H1 (cell line): Measurements from ENCODE around the gene TFB1M. TPM values are rescaled to one million over a fixed set of nuclear protein-coding genes. Genes with fewer than 3 reads are reported as not detected.

Experiments
- CTCF ChIA-PET: fragments of 300-600 bp; sonication (Branson Sonifier 250); formaldehyde crosslinking; loops from one replicate; lab custom pipeline; 2021; ENCODE audit not compliant: partially characterized antibody; lab: Charles Lee
- POLR2A ChIA-PET: fragments of 300-600 bp; sonication (Branson Sonifier 250); formaldehyde crosslinking; loops from one replicate; lab custom pipeline; 2021; ENCODE audit warnings: inconsistent platforms; ENCODE audit not compliant: partially characterized antibody; lab: Charles Lee
- DNase-seq, 2 experiments: peaks; one replicate each; pipeline versions ENCODE4 v3.0.0 to v3.0.0-alpha.2; 2010 to 2022; ENCODE audit warnings: low spot score in 2 of 2, low read depth in 1 of 2, mixed read lengths in 1 of 2
- FAIRE-seq: peaks from 2 replicates; lab custom pipeline; 2011; peaks lifted over from hg19 to GRCh38; lab: Jason Lieb, UNC
- H2AFZ ChIP-seq: 2 replicates; pipeline ENCODE4 v1.8.1; 2012; ENCODE audit warnings: low read length, inconsistent platforms
- H2AK5ac ChIP-seq: 2 replicates; pipeline ENCODE4 v1.6.1; 2013; ENCODE audit warnings: low read depth, low read length
- H2BK120ac ChIP-seq: replicated peaks from 2 replicates; pipeline ENCODE3; 2013; ENCODE audit warnings: low read depth, low read length, inconsistent platforms
- H2BK12ac ChIP-seq: 2 replicates; pipeline ENCODE4 v1.6.1; 2013; ENCODE audit warnings: low read depth, low read length
- H2BK15ac ChIP-seq: 2 replicates; pipeline ENCODE4 v1.6.1; 2013; ENCODE audit warnings: low read length
- H2BK20ac ChIP-seq: 2 replicates; pipeline ENCODE4 v1.6.1; 2013; ENCODE audit warnings: low read length
- H2BK5ac ChIP-seq: 2 replicates; pipeline ENCODE4 v1.6.1; 2013; ENCODE audit warnings: low read depth, low read length
- H3K14ac ChIP-seq: 2 replicates; pipeline ENCODE4 v1.6.1; 2013; ENCODE audit warnings: inconsistent platforms; ENCODE audit not compliant: insufficient read length
- H3K18ac ChIP-seq: 2 replicates; pipeline ENCODE4 v1.6.1; 2013; ENCODE audit warnings: low read length; ENCODE audit errors: extremely low read depth
- H3K23ac ChIP-seq: 2 replicates; pipeline ENCODE4 v1.6.1; 2013; ENCODE audit warnings: inconsistent platforms; ENCODE audit not compliant: insufficient read length
- H3K23me2 ChIP-seq: 2 replicates; pipeline ENCODE4 v1.6.1; 2013; ENCODE audit warnings: low read depth, low read length
- H3K27ac ChIP-seq: 2 replicates; pipeline ENCODE4 v1.6.1; 2011; ENCODE audit warnings: low read depth, low read length, inconsistent platforms
- H3K27me3 ChIP-seq, 4 experiments: replicated peaks in 1 of 4; 1 replicate in 1 of 4; 2 replicates in 3 of 4; pipeline versions ENCODE4 v1.6.1 to v1.8.1; 2011 to 2013; ENCODE audit warnings: low read length in 3 of 4, mild to moderate bottlenecking in 3 of 4, inconsistent platforms in 2 of 4, mixed read lengths in 2 of 4, moderate library complexity in 1 of 4; ENCODE audit not compliant: control insufficient read depth in 3 of 4, insufficient read depth in 3 of 4; ENCODE audit errors: extremely low read depth in 1 of 4
- H3K36me3 ChIP-seq, 4 experiments: 2 replicates each; pipeline versions ENCODE4 v1.6.1 to v1.8.1; 2011 to 2013; ENCODE audit warnings: mild to moderate bottlenecking in 4 of 4, low read length in 3 of 4, moderate library complexity in 2 of 4, control low read depth in 1 of 4, inconsistent platforms in 1 of 4; ENCODE audit not compliant: insufficient read depth in 4 of 4, control insufficient read depth in 2 of 4
- H3K4ac ChIP-seq: replicated peaks from 2 replicates; pipeline ENCODE3; 2013; ENCODE audit warnings: low read length, low read depth, mixed read lengths, inconsistent platforms; ENCODE audit not compliant: insufficient read length
- H3K4me1 ChIP-seq, 4 experiments: replicated peaks in 1 of 4; 1 replicate in 1 of 4; 2 replicates in 3 of 4; pipeline versions ENCODE4 v1.6.1 to v1.8.1; 2011 to 2013; ENCODE audit warnings: low read length in 3 of 4, inconsistent platforms in 2 of 4, mixed read lengths in 1 of 4; ENCODE audit not compliant: insufficient read depth in 4 of 4, control insufficient read depth in 3 of 4
- H3K4me2 ChIP-seq, 2 experiments: 2 replicates each; pipeline versions ENCODE4 v1.6.1 to v1.8.1; 2011 to 2013; ENCODE audit warnings: low read depth in 2 of 2, low read length in 2 of 2, control low read depth in 1 of 2, inconsistent platforms in 1 of 2, mild to moderate bottlenecking in 1 of 2; ENCODE audit not compliant: insufficient read depth in 1 of 2
- H3K4me3 ChIP-seq, 4 experiments: fragments of 200-600, 300-600 bp in 1 of 4; sonication (generic), shearing (Covaris generic), sonication (Bioruptor Twin) in 1 of 4; 2 replicates each; pipeline versions ENCODE4 v1.5.1 to v1.8.1; 2011 to 2016; ENCODE audit warnings: low read length in 4 of 4, low read depth in 3 of 4, control low read depth in 2 of 4, inconsistent platforms in 2 of 4, mild to moderate bottlenecking in 2 of 4, mixed read lengths in 1 of 4, moderate library complexity in 1 of 4; ENCODE audit not compliant: insufficient read depth in 2 of 4; ENCODE audit errors: extremely low read depth in 1 of 4
- H3K56ac ChIP-seq: replicated peaks from 2 replicates; pipeline ENCODE3; 2013; ENCODE audit warnings: low read depth, mild to moderate bottlenecking, mixed read lengths, low read length, inconsistent platforms; ENCODE audit not compliant: insufficient read length
- H3K79me1 ChIP-seq: 2 replicates; pipeline ENCODE4 v1.6.1; 2013; ENCODE audit warnings: low read depth, low read length, control low read depth
- H3K79me2 ChIP-seq, 2 experiments: 2 replicates each; pipeline versions ENCODE4 v1.6.1 to v1.8.1; 2012 to 2013; ENCODE audit warnings: low read length in 2 of 2, mild to moderate bottlenecking in 2 of 2, inconsistent platforms in 1 of 2; ENCODE audit not compliant: insufficient read depth in 2 of 2, control insufficient read depth in 1 of 2
- H3K9ac ChIP-seq, 4 experiments: replicated peaks in 1 of 4; 1 replicate in 1 of 4; 2 replicates in 3 of 4; pipeline versions ENCODE4 v1.6.1 to v1.8.1; 2011 to 2013; ENCODE audit warnings: low read depth in 3 of 4, low read length in 3 of 4, control low read depth in 2 of 4, mild to moderate bottlenecking in 2 of 4, moderate library complexity in 2 of 4, inconsistent platforms in 1 of 4; ENCODE audit errors: extremely low read depth in 1 of 4
- H3K9me3 ChIP-seq, 2 experiments: 2 replicates each; pipeline versions ENCODE4 v1.6.1 to v1.8.1; 2012 to 2013; ENCODE audit warnings: mild to moderate bottlenecking in 2 of 2, moderate library complexity in 2 of 2, control low read depth in 1 of 2, inconsistent platforms in 1 of 2, low read depth in 1 of 2, low read length in 1 of 2, mixed read lengths in 1 of 2; ENCODE audit not compliant: insufficient read depth in 2 of 2
- H4K20me1 ChIP-seq, 2 experiments: replicated peaks in 1 of 2; 2 replicates each; pipeline versions ENCODE3 to v1.8.1; 2011 to 2013; ENCODE audit warnings: inconsistent platforms in 2 of 2, low read length in 2 of 2, mild to moderate bottlenecking in 1 of 2; ENCODE audit not compliant: insufficient read depth in 2 of 2, control insufficient read depth in 1 of 2
- H4K5ac ChIP-seq: 2 replicates; pipeline ENCODE4 v1.6.1; 2013; ENCODE audit warnings: low read length, low read depth, mixed read lengths, inconsistent platforms; ENCODE audit not compliant: insufficient read length
- H4K8ac ChIP-seq: 2 replicates; pipeline ENCODE4 v1.8.0; 2013; ENCODE audit warnings: mild to moderate bottlenecking, moderate library complexity, low read length, inconsistent platforms; ENCODE audit not compliant: insufficient read depth; ENCODE audit errors: extremely low read depth
- H4K91ac ChIP-seq: replicated peaks from 2 replicates; pipeline ENCODE3; 2013; ENCODE audit warnings: low read length, mixed read lengths, inconsistent platforms; ENCODE audit not compliant: insufficient read length
- FOSL1 ChIP-seq: IDR thresholded peaks from 2 replicates; pipeline ENCODE4 v1.6.1; 2011; ENCODE audit warnings: mild to moderate bottlenecking, low read depth, low read length, moderate library complexity; ENCODE audit not compliant: insufficient read depth
- HDAC2 ChIP-seq, 2 experiments: fragments of 300-600 bp in 1 of 2; sonication (generic) in 1 of 2; IDR thresholded peaks; 2 replicates each; pipeline ENCODE4 v1.6.1; 2011 to 2012; ENCODE audit warnings: low read depth in 2 of 2, low read length in 2 of 2, mild to moderate bottlenecking in 2 of 2, moderate library complexity in 2 of 2, borderline replicate concordance in 1 of 2, inconsistent platforms in 1 of 2
- NRF1 ChIP-seq: IDR thresholded peaks from 2 replicates; pipeline ENCODE4 v1.6.1; 2011; ENCODE audit warnings: mild to moderate bottlenecking, low read depth, low read length, improper control_type of control experiment
- RXRA ChIP-seq: IDR thresholded peaks from 2 replicates; pipeline ENCODE4 v1.6.1; 2011; ENCODE audit warnings: low read depth, mild to moderate bottlenecking, low read length, moderate library complexity; ENCODE audit not compliant: insufficient read depth
- SAP30 ChIP-seq: fragments of 300-600 bp; sonication (generic); IDR thresholded peaks from 2 replicates; pipeline ENCODE4 v1.7.1; 2012; ENCODE audit warnings: low read length, moderate library complexity, mild to moderate bottlenecking, inconsistent platforms; ENCODE audit not compliant: insufficient read depth, insufficient replicate concordance
- SIRT6 ChIP-seq: IDR thresholded peaks from one replicate; pipeline ENCODE4 v1.7.1; 2012; ENCODE audit warnings: low read length, inconsistent platforms
- SP4 ChIP-seq: IDR thresholded peaks from 2 replicates; pipeline ENCODE4 v1.6.1; 2012; ENCODE audit warnings: low read length, inconsistent platforms
- SRF ChIP-seq: IDR thresholded peaks from 2 replicates; pipeline ENCODE4 v1.6.1; 2011; ENCODE audit warnings: mild to moderate bottlenecking, low read depth, low read length, moderate library complexity
- SUZ12 ChIP-seq: fragments of 200-600 bp; sonication (generic); IDR thresholded peaks from 2 replicates; pipeline ENCODE4 v1.6.1; 2012; ENCODE audit warnings: mild to moderate bottlenecking, inconsistent platforms, low read length, moderate library complexity, mixed read lengths
- YY1 ChIP-seq: IDR thresholded peaks from 2 replicates; pipeline ENCODE4 v1.6.1; 2011; ENCODE audit warnings: low read depth, mild to moderate bottlenecking, low read length
- WGBS, 2 experiments: shearing (Covaris generic) in 1 of 2; methylation state at CpG; one replicate each; pipeline versions ENCODE4 v1.1.6 to v1.1.7; 2013 to 2015; ENCODE audit warnings: low lambda C conversion rate in 2 of 2, mixed read lengths in 2 of 2, inconsistent platforms in 1 of 2, low coverage in 1 of 2, missing lambda C conversion rate in 1 of 2; ENCODE audit not compliant: insufficient replicate concordance in 2 of 2, insufficient coverage in 1 of 2, insufficient read length in 1 of 2; ENCODE audit errors: extremely low coverage in 1 of 2, missing lambda C conversion rate in 1 of 2; 5-methylcytosine and 5-hydroxymethylcytosine counted together
- polyA plus RNA-seq, 7 experiments: library from polyadenylated mRNA; depleted of rRNA in 3 of 7; stranded (reverse) in 5 of 7; unstranded in 2 of 7; fragments of >200 nt in 5 of 7; fragments of 200-250 nt in 2 of 7; gene quantifications; 1 replicate in 5 of 7; 2 replicates in 1 of 7; 4 replicates in 1 of 7; pipeline versions ENCODE4 v1.2.1 to v1.2.3, GENCODE V29; 2011 to 2013; ENCODE audit warnings: missing spikeins in 2 of 7, mixed read lengths in 2 of 7
- total RNA-seq: library from RNA; stranded (reverse); fragmentation: NEBNext Ultra II Directional; extraction: Animal tissue kit (Norgen Biotek cat#: 25700); gene quantifications from 2 replicates; pipeline ENCODE4 v1.2.1, GENCODE V29; 2021

TFB1M gene
- total and polyA plus RNA-seq, 2 of the 8 experiments (the other 6 are each of a cell fraction or from before 2014, with no cell fraction given): 28.2 to 49.4 TPM

DNA sequence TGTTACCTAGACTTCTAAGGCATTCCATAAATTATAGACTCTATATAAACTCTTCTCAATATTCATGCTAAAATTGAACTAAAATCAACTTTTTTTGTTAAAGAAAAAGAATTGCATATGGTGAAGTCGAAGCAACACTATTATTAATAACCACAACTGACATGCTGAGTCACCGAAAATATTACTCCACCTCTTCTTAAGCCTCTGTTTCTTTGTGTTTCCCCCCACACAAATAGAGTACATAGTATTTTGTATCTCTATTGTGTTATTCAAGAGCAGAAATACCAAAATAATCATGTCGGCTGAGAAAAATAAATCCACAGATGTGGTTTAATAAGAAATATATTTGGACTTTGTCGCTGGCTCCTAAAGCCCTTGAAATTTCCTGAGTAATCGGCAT, 23.8 kb downstream of the TFB1M start:
- Histone ChIP-seq H3K14ac (no peak overlapping the region), H3K79me1 (no peaks in the 10 kb centered on the region), H3K18ac (no peak overlapping the region), H2BK15ac (no peak overlapping the region), H2AK5ac (no peak overlapping the region), H3K23ac (no peak overlapping the region), H4K91ac (no peak overlapping the region), H3K27me3 (no peaks in the 10 kb centered on the region), H4K8ac (no peak overlapping the region), H3K56ac (no peak overlapping the region), H3K9me3 (no peaks in the 10 kb centered on the region), H3K79me2 (peaks cover 0 to 5% of the 10 kb centered on the region in 2 experiments; a peak in 1 of 4 replicates), H2AFZ (no peak overlapping the region), H3K36me3 (peaks cover 2 to 56% (median 24%) of the 10 kb centered on the region in 4 experiments; a peak in 7 of 8 replicates), H3K4me2 (no peak overlapping the region), H2BK20ac (no peak overlapping the region), H2BK12ac (no peak overlapping the region), H2BK120ac (no peak overlapping the region), H3K4me3 (no peak overlapping the region), H3K23me2 (no peaks in the 10 kb centered on the region; the same call in 1 of the 2 replicates), H4K20me1 (no peaks in the 10 kb centered on the region), H2BK5ac (no peak overlapping the region), H4K5ac (no peak overlapping the region), H3K4ac (no peak overlapping the region), H3K27ac (no peak overlapping the region), H3K4me1 (no peaks in the 10 kb centered on the region; a peak in 1 of 7 replicates), H3K9ac (no peak overlapping the region)
- DNase-seq (no peak), FAIRE-seq (no peak)
- WGBS, 2 experiments: 98% methylated on average over 5 of the region's 5 CpGs; no CpG with 5 or more reads in 1 of the 2 experiments
- ChIA-PET POLR2A (no interaction called here), CTCF (interaction anchor here (1.1 to 1.6 kb wide), 2 partner anchors 13 kb away, joined by 3 to 4 read pairs; no protein-coding TSS in a partner anchor)
- TF ChIP-seq SP4: no peak
- no peak for TF ChIP-seq SIRT6
- TF ChIP-seq SAP30: no peak
- TF ChIP-seq HDAC2 (IDR thresholded peaks at IDR 0.05; ENCODE audit: borderline replicate concordance in 1 of 2, low read depth in 2 of 2, low read length in 2 of 2): no peak
- no peak for TF ChIP-seq FOSL1
- no peak for TF ChIP-seq RXRA
- no peak for TF ChIP-seq NRF1
- TF ChIP-seq SUZ12: no peak
- TF ChIP-seq SRF: no peak
- TF ChIP-seq YY1: no peak
